GM19099 (cell line): ENCODE measurements around the gene NTSR2.

Source experiments
- POLR2A ChIP-seq: IDR thresholded peaks from 3 replicates; pipeline ENCODE4 v1.6.1; 2011; ENCODE audit warnings: low read depth; ENCODE audit not compliant: insufficient read length; ENCODE audit errors: extremely low read depth

NTSR2 gene

DNA sequence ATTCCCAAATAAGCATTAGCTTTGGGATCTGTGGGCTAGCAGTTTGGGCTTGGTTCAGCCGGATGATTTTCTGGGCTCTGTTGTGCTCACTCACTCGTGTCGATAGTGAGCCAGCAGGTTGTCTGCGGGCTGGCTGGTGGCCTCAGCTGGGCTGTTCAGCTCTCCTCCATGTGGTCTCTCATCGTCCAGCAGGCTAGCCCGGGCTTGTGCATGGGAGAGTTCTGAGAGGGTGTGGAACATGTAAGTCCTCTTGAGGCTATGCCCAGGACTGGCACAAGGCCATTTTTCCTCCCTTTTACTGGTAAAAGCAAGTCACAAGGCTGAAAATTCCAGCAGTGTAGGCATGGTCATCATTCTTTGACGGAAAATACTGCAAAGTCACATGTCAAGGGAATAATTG is 38.5 kb downstream of the NTSR2 start:
- TF ChIP-seq POLR2A = no peak

DNA sequence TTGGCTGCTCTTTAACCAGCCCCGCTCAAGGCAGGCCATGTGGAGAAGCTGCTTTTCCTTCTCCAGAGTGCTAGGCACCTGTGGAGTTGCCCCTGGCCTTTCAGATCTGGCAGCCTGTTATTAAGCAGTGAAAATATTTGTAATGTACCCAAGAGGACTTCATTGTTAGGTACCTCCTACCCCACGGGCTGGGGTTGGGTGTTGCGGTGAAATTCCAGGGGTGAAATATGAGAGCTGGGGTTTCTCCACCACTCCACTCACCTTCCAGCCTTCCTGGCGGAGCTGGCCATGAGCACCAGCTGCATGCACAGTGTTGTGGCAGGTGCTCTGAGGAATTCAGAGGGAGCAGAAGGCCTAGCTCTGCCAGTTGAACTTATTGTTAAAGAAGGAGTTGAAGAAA is 39.1 kb downstream of the NTSR2 start:
- no peak for TF ChIP-seq POLR2A

DNA sequence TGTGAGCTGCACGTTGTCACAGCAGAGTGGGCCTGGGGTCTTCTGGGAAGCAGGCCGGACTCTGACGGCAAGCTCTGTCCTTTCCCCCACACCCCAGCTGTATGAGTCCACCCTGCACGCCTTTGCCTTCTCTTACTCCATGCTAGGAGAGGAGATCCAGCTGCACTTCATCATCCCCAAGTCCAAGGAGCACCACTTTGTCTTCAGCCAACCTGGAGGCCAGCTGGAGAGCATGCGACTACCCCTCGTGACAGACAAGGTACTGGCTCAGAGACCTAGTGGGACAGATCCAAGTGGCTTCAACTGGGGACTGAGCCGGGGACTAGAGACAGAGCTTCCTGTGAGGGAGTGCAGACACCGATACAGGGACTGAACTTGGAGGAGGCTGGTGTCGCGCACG is 40.1 kb downstream of the NTSR2 start:
- no peak for TF ChIP-seq POLR2A

DNA sequence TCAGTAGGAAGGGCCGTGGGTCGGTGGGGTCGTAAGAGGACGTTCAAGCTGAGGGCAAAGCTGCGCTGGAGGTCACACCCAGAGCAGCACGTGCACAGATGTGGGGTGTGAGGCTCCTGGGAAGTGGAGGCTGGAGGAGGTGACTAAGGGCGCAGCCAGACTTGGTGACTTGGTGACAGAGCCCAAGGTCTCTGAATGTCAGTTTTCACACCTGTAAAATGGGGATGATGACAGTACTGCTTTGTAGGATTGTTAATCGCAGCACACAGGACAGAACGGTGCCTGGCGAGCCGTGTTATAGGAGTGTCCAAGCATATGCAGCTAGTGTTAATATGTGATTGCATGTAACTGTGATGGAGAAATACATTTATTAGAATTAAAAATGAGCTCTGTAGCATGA is 40.8 kb downstream of the NTSR2 start:
- no peak for TF ChIP-seq POLR2A

DNA sequence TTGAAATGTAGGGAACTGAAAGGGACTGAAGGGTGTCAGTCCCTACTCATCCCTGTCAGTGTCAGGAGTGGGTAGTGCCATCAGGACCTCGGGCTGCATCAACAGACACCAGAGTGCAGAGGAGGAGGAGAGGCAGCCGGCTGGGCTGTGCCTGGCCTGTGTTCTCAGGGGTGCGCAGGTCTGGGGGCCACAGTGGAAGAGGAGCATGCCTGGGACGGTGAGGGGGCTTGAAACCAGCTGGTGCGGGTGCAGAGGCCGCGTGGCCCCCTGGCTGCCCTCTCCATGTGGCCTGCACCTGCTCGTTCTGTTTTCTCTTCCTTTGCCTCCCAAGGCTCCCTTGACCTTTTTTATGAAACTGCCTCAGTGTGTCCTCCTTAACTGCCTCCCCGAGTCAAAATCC is 41.3 kb downstream of the NTSR2 start:
- TF ChIP-seq POLR2A = no peak

DNA sequence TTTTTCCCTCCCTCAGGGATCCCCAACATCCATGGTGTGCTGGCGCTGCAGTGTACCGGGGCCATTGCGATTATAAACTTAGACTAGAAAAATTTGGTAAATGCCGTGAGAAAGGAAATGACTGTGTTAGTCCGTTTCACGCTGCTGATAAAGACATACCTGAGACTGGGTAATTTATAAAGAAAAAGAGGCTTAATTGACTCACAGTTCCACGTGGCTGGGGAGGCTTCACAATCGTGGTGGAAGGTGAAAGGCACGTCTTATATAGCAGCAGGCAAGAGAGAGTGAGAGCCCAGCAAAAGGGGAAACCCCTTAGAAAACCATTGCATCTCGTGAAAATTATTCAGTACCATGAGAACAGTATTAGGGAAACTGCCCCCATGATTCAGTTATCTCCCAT is 44.3 kb downstream of the NTSR2 start:
- no peak for TF ChIP-seq POLR2A

DNA sequence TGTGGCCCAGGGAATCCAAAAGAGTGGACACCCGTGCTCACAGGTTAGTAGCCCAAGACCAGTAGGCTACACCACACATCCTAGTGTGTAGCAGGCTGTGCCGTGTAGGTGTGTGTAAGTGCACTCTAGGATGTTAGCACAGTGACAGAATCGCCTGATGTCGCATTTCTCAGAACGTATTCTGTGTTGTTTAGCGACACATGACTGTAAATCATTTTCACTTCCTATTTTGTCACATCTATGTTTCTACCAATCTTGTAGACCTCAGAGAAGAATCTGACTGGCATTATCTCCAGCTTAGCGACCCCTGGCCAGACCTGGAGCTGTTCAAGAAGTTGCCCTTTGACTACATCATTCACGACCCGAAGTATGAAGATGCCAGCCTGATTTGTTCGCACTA is 45.1 kb downstream of the NTSR2 start:
- TF ChIP-seq POLR2A = no peak

DNA sequence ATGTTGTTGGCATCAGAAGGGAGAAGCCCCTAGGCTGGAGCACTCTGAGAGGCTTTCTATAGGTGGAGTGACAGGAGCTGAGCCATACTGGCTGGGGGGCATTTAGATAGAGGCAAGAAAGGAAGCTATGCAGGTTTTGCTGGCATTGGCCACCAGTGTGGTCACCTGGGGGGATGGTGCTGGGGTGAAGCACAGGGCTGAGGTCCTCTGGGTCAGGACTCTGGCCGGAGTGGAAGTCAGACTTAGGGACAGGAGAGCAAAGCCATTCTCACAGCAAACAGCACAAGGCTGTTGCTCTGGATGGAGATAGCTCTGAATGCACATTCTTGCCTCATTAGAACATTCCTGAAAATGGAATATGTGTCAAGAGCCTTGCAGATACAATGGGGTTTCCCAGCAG is 47.4 kb downstream of the NTSR2 start:
- TF ChIP-seq POLR2A = no peak

DNA sequence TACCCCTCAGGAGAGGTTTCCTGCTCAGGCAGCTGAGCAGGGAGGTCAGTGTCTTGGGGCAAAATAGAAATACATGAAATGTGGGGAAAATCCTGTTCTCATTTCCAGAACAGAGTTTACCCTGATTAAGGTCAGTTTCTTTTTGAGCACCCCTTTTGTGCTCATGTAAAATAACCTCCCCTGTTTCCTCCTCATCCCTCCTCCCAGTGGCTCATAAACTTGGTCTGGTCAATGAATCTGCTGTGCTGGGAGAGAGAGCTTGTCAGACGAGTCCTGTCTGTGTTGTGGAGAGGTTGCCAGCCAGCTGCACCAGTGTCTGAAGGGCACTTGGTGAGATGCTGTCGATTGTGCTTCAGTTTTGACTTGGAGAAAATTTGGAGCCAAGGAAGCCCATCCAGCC is 48.6 kb downstream of the NTSR2 start:
- TF ChIP-seq POLR2A = no peak

DNA sequence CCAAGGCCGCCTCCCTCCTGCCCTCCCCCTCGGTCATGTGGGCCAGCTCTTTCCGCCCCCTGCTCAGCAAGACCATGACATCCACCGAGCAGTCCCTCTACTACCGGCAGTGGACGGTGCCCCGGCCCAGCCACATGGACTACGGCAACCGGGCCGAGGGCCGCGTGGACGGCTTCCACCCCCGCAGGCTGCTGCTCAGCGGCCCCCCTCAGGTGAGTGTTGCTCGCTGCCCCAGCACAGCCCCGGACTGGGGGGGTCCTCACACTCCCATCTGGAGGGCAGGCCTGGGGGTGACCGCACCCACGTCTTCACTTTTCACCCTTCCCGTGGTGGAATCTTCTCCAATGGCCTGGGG is 51.3 kb downstream of the NTSR2 start:
- TF ChIP-seq POLR2A = no peak

DNA sequence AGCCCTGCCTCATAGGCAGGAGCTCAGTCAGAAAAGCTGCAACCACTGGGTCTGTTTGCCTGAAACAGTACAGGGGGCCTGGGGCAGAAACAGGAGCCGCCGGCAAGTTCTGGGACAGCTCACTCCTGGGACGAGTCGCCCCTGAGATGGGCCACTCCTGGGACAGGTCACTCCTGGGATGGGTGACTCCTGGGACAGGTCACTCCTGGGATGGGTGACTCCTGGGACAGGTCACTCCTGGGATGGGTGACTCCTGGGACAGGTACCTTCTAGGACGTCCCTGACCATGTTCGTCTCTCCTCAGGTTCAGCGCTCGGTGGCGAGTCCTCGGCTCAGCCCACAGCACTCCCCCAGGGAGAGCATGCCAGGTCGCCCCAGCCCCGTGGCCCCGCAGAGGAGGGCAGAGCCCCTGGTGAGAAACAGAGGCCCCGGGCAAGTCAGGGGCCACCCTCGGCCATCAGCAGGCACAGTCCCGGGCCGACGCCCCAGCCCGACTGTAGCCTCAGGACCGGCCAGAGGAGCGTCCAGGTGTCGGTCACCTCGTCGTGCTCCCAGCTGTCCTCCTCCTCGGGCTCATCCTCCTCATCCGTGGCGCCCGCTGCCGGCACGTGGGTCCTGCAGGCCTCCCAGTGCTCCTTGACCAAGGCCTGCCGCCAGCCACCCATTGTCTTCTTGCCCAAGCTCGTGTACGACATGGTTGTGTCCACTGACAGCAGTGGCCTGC is 51.8 kb downstream of the NTSR2 start:
- TF ChIP-seq POLR2A = no peak

DNA sequence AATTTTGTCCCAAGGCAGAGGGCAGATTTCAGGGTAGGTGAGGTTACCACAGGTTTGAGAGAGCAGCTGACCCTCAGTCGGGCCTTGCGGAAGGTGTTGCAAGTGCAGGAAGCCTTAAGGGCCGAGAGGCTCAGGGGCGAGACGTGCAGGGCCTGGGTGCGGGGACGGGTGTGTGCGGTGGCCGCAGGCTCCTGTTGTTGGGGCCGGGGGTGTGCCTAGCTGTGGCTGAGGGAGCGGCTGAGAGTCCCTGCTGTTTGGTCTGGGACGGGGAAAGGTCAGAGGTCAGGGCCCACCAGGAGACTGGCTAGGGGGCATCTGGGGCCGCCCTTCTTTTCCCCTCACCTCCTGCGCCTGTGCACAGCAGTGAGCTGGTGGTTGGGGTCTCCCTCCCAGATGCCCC is 52.5 kb downstream of the NTSR2 start:
- TF ChIP-seq POLR2A = no peak

DNA sequence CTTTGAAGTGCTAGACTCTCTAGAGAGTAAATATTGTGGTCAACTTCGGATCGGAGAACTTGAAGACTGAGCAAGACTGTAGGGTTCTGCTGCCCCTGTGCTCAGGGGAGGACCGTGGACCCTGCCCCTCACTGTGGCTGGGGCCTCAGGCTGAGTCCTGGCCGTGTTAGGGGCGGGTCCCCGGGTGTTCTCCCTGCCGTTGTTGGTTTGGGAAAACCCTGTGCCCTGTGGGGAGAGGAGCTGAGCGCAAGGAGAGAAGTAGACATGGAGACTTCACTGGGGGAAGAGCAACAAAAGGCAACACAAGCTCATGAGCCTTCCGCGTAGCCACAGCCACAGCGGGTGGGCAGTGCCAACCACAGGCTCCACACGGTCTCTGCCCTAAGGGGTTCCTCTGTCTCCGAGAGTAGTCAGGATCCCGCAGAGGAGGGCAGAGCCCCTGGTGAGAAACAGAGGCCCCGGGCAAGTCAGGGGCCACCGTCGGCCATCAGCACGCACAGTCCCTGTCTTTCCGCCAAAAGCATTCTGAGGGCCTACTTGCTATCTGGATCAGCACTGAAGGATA is 53.1 kb downstream of the NTSR2 start:
- no peak for TF ChIP-seq POLR2A

DNA sequence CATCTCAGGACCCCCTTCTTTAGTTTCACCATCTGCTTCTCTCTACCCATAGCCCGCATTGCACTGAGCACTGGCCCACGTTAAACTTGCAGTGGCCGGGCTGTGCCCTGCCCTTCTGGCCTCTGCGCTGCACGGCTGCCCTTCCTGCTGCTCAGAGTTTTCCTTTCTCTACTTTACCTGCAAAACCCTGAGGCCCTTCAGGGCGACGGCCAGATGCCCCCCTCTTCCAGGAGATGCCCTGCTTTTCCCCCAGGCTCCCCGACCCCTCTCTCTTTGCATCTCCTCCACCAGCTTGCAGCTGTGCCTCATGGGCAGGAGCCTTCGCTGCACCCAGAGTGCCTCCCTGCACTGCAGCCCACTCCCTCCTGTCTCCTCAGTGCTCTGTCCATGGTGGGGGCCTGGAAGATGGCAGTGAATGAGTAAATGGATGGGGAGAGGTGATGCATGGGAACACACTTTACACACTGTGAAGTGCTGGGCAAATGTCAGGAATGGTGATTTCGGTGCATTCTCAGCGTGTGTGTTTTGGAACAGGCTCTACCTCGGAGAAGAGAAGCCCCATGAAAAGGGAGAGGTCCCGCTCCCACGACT is 53.8 kb downstream of the NTSR2 start:
- no peak for TF ChIP-seq POLR2A

DNA sequence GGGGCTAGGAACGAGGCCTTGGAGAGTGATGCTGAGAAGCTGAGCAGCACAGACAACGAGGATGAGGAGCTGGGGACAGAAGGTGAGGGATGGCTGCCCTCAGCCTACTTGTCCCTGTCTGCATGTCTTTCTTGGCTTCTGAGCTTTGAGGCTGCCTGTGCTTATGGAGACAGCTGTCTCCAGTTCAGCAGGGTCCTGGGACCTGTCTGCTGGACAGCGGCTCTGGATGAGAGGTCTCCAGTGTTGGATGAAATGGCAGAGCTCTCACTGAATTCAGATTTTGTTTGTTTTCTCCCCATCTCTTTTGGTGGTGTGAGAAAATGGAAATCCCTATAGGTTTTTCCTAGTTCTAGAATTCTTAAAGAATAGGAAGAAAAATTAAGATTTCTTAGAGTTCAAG is 54.8 kb downstream of the NTSR2 start:
- no peak for TF ChIP-seq POLR2A

DNA sequence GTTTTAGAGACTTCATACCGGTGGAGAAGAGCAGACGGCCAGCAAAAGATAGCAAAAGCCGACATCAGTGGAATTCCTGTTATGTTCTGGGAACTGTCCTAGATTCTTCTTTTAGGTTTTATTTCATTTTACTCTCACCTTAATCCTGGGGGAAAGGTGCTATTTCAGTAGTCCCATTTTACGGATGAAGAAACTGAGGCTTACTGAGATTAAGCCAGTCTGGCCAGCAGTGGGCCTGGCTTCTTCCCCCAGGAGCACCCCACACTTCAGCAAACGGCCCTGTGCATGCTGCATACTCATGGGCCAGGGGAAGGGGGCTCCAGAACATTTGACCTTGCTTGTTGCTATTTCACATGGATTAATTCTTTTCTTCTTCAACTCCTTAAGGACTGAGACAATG is 56.7 kb downstream of the NTSR2 start:
- TF ChIP-seq POLR2A = no peak

DNA sequence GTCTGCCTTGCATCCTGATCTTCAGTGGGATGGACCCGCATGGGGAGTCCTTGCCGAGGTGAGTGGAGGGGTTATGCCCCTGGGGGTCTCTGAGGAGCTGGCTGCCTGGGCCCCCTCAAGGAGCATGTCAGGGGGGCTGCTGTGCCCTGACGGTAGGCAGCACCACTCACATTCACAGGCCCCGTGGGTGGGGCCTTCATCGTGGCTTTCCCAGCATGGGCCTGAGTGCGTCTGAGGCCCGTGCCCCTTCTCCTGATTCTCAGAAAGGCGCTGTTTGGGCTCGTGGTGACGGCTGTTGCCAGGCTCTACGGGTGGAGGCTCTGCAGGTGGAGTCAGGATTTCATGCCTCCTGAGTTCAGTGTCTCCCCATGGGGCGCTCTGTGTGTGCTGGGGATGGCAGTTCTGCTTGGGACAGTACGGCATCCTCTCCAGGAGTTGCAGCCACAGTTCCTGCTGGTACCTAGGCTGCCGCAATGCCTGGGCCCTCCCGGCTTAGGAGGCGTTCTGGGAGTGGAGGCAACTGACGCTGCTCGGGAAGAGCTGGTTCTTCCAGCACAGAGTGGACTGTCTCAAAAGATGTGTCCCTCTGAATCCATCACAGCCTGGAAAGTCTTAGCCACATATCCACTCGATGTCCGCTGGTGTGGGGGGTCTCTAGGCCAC is 57.3 kb downstream of the NTSR2 start:
- TF ChIP-seq POLR2A = no peak

DNA sequence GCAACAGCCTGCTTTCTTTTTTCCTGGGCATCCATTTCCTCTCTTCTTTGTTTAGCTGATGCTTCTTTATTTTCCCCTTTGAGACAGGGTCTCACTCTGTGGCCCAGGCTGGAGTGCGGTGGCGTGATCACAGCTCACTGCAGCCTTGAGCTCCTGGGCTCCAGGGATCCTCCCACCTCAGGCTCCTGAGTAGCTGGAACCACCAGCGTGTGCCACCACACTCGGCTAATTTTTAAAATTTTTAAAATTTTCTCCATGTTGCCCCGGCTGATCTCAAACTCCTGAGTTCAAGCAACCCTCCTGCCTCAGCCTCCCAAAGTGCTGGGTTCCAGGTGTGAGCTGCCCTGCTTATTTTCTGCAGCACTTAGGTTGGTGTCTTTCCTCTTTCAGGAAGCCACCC is 58.7 kb downstream of the NTSR2 start:
- TF ChIP-seq POLR2A = no peak
